HG03378 (cell line): ENCODE measurements around the gene ABCC1.
A peak's percentile ranks its signal among the peaks of the same experiment; 100 is the strongest.
"Not testable (repeated sequence)": the region's sequence is repeated elsewhere in the genome, so short reads cannot be mapped to it uniquely, and the experiment has no call there.

ENCODE experiments used
- ATAC-seq: cut with Tn5 transposase; IDR thresholded peaks from one replicate; pipeline ENCODE4 v1.9.1; 2021; ENCODE audit warnings: mild to moderate bottlenecking, moderate library complexity; ENCODE audit not compliant: unreplicated experiment

The ABCC1 gene

GRCh38 chr16:15942931-15943690 lies 6.3 kb upstream of the ABCC1 start:
- ATAC-seq: no peak

- no peak for ATAC-seq
Measured at GRCh38 chr16:15946257-15947044, 3.0 kb upstream of the ABCC1 start.

GRCh38 chr16:15947983-15948509 lies 1.4 kb upstream of the ABCC1 start:
- ATAC-seq: no peak

GRCh38 chr16:15948532-15949209 lies 745 bp upstream of the ABCC1 start:
- ATAC-seq: no peak

- no peak for ATAC-seq
Measured at GRCh38 chr16:15950161-15950854, 892 bp downstream of the ABCC1 start.

- ATAC-seq: no peak
Measured at GRCh38 chr16:15950869-15951268, 1.5 kb downstream of the ABCC1 start.

- no peak for ATAC-seq
Measured at GRCh38 chr16:15951852-15952251, 2.4 kb downstream of the ABCC1 start.

- no peak for ATAC-seq
Measured at GRCh38 chr16:15952265-15952711, 2.9 kb downstream of the ABCC1 start.

GRCh38 chr16:15953477-15953876 lies 4.1 kb downstream of the ABCC1 start:
- ATAC-seq: no peak

GRCh38 chr16:15953929-15954813 lies 4.8 kb downstream of the ABCC1 start:
- no peak for ATAC-seq

- ATAC-seq: no peak
Measured at GRCh38 chr16:15954814-15955151, 5.4 kb downstream of the ABCC1 start.

- ATAC-seq: no peak
Measured at GRCh38 chr16:15955425-15955824, 6.0 kb downstream of the ABCC1 start.

- ATAC-seq: not testable (repeated sequence)
Measured at GRCh38 chr16:15956106-15956505, 6.7 kb downstream of the ABCC1 start.

- ATAC-seq: no peak
Measured at GRCh38 chr16:15958703-15959348, 9.4 kb downstream of the ABCC1 start.

- no peak for ATAC-seq
Measured at GRCh38 chr16:15960124-15960971, 10.9 kb downstream of the ABCC1 start.

GRCh38 chr16:15961060-15961511 lies 11.7 kb downstream of the ABCC1 start:
- ATAC-seq: peak; percentile 73

- peak; percentile 31 for ATAC-seq
Measured at GRCh38 chr16:15961571-15962090, 12.2 kb downstream of the ABCC1 start.

GRCh38 chr16:15963307-15963910 lies 14.0 kb downstream of the ABCC1 start:
- no peak for ATAC-seq
